ENCODE measurements around the gene GAGE12H.
"Not testable (repeated sequence)": the region's sequence is repeated elsewhere in the genome, so short reads cannot be mapped to it uniquely, and the experiment has no call there.

- TF ChIP-seq ZBTB33 (IDR thresholded peaks at IDR 0.05; ENCODE audit: extremely low read depth, insufficient replicate concordance, low read length); EZH2 (IDR thresholded peaks at IDR 0.05); CTCF (IDR thresholded peaks at IDR 0.05 in 2 of 3, conservative IDR thresholded peaks at IDR 0.05 in 1 of 3; ENCODE audit: borderline replicate concordance in 1 of 3, insufficient read depth in 1 of 3, low read depth in 2 of 3, low read length in 2 of 3); YY1 (IDR thresholded peaks at IDR 0.05; ENCODE audit: extremely low read depth, insufficient replicate concordance, low read depth, low read length); ELF1 (IDR thresholded peaks at IDR 0.05; ENCODE audit: borderline replicate concordance, low read depth); ZFX (IDR thresholded peaks at IDR 0.05); POLR2AphosphoS5 (IDR thresholded peaks at IDR 0.05; ENCODE audit: low read depth, low read length); FOSL1 (IDR thresholded peaks at IDR 0.05; ENCODE audit: low read depth); POLR2A (IDR thresholded peaks at IDR 0.05; ENCODE audit: borderline replicate concordance, extremely low read depth, insufficient read depth, insufficient read length); ATF3 (IDR thresholded peaks at IDR 0.05); CBX3 (IDR thresholded peaks at IDR 0.05; ENCODE audit: low read depth); EZH2phosphoT487 (IDR thresholded peaks at IDR 0.05; ENCODE audit: borderline replicate concordance); ZNF274 (IDR thresholded peaks at IDR 0.05; ENCODE audit: low read depth, low read length): not testable (repeated sequence)
- TF ChIP-seq, protein P1, sequence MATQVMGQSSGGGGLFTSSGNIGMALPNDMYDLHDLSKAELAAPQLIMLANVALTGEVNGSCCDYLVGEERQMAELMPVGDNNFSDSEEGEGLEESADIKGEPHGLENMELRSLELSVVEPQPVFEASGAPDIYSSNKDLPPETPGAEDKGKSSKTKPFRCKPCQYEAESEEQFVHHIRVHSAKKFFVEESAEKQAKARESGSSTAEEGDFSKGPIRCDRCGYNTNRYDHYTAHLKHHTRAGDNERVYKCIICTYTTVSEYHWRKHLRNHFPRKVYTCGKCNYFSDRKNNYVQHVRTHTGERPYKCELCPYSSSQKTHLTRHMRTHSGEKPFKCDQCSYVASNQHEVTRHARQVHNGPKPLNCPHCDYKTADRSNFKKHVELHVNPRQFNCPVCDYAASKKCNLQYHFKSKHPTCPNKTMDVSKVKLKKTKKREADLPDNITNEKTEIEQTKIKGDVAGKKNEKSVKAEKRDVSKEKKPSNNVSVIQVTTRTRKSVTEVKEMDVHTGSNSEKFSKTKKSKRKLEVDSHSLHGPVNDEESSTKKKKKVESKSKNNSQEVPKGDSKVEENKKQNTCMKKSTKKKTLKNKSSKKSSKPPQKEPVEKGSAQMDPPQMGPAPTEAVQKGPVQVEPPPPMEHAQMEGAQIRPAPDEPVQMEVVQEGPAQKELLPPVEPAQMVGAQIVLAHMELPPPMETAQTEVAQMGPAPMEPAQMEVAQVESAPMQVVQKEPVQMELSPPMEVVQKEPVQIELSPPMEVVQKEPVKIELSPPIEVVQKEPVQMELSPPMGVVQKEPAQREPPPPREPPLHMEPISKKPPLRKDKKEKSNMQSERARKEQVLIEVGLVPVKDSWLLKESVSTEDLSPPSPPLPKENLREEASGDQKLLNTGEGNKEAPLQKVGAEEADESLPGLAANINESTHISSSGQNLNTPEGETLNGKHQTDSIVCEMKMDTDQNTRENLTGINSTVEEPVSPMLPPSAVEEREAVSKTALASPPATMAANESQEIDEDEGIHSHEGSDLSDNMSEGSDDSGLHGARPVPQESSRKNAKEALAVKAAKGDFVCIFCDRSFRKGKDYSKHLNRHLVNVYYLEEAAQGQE (IDR thresholded peaks at IDR 0.05; ENCODE audit: low read depth), result not testable (repeated sequence)
Observed at GRCh38 chrX:49570100-49570499, 9.6 kb upstream of the GAGE12H start, which contains the start of gene GAGE12G.

Measured in HCT116 (cell line).